GM23338 (cell line): Measurements from ENCODE around the gene MAPT. TPM values are rescaled to one million over a fixed set of nuclear protein-coding genes. Genes with fewer than 3 reads are reported as not detected.

Experiments
- ATAC-seq: fragments of 200-7000 bp; cut with Tn5 transposase; 3 replicates; pipeline ENCODE4 v1.9.1; 2020
- DNase-seq: peaks from one replicate; pipeline ENCODE4 v3.0.0-alpha.2; 2015; ENCODE audit warnings: low spot score
- H2AFZ ChIP-seq: fragments of 200-600 bp; sonication (generic); 2 replicates; pipeline ENCODE4 v1.8.0; 2016; ENCODE audit warnings: antibody characterized with exemption, mild to moderate bottlenecking, moderate library complexity
- H3F3A ChIP-seq: fragments of 200-600 bp; sonication (generic); replicated peaks from 2 replicates; pipeline ENCODE4 v1.8.0; 2017; ENCODE audit warnings: antibody characterized with exemption, mixed run types, low read depth
- H3K27ac ChIP-seq: fragments of 200-600 bp; sonication (generic); 2 replicates; pipeline ENCODE4 v1.6.1; 2016; ENCODE audit warnings: low read depth
- H3K27me3 ChIP-seq: fragments of 200-600 bp; sonication (generic); 2 replicates; pipeline ENCODE4 v1.8.0; 2016; ENCODE audit warnings: mild to moderate bottlenecking, mixed run types, moderate library complexity; ENCODE audit not compliant: insufficient read depth
- H3K36me3 ChIP-seq: fragments of 200-600 bp; sonication (generic); 2 replicates; pipeline ENCODE4 v1.8.0; 2016; ENCODE audit warnings: mild to moderate bottlenecking; ENCODE audit not compliant: insufficient read depth
- H3K4me1 ChIP-seq: fragments of 200-600 bp; sonication (generic); 2 replicates; pipeline ENCODE4 v1.8.0; 2016; ENCODE audit warnings: mild to moderate bottlenecking, moderate library complexity; ENCODE audit not compliant: insufficient read depth
- H3K4me2 ChIP-seq: fragments of 200-600 bp; sonication (generic); 2 replicates; pipeline ENCODE4 v1.7.1; 2017; ENCODE audit warnings: mixed run types
- H3K4me3 ChIP-seq: fragments of 200-600 bp; sonication (generic); 2 replicates; pipeline ENCODE4 v1.6.1; 2016; ENCODE audit warnings: mixed run types
- H3K79me2 ChIP-seq: fragments of 200-600 bp; sonication (generic); replicated peaks from 2 replicates; pipeline ENCODE4 v1.8.0; 2017; ENCODE audit warnings: mild to moderate bottlenecking; ENCODE audit not compliant: insufficient read depth
- H3K9me2 ChIP-seq: fragments of 200-600 bp; sonication (generic); 2 replicates; pipeline ENCODE4 v1.8.0; 2017; ENCODE audit not compliant: insufficient read depth
- H4K20me1 ChIP-seq: fragments of 200-600 bp; sonication (generic); replicated peaks from 2 replicates; pipeline ENCODE4 v1.8.0; 2017; ENCODE audit warnings: mild to moderate bottlenecking; ENCODE audit not compliant: insufficient read depth
- H3K27ac Mint-ChIP-seq: 2 replicates; pipeline ENCODE4 v1.8.0; 2020; ENCODE audit warnings: inconsistent platforms, mild to moderate bottlenecking, moderate library complexity, mixed read lengths
- H3K27me3 Mint-ChIP-seq: 3 replicates; pipeline ENCODE4 v1.8.0; 2022; ENCODE audit warnings: low read depth, mild to moderate bottlenecking, moderate library complexity, mixed read lengths, inconsistent platforms; ENCODE audit not compliant: insufficient read depth, poor library complexity
- H3K36me3 Mint-ChIP-seq: 3 replicates; pipeline ENCODE4 v1.8.0; 2021; ENCODE audit warnings: low read depth, mild to moderate bottlenecking, inconsistent platforms, moderate library complexity, mixed read lengths
- H3K4me1 Mint-ChIP-seq: 3 replicates; pipeline ENCODE4 v1.8.0; 2020; ENCODE audit warnings: mild to moderate bottlenecking, inconsistent platforms, mixed read lengths
- H3K4me3 Mint-ChIP-seq: 3 replicates; pipeline ENCODE4 v1.8.0; 2021; ENCODE audit warnings: moderate library complexity, mild to moderate bottlenecking, inconsistent platforms, mixed read lengths
- H3K9me3 Mint-ChIP-seq: 3 replicates; pipeline ENCODE4 v1.8.0; 2020; ENCODE audit warnings: moderate library complexity, mild to moderate bottlenecking, inconsistent platforms, mixed read lengths
- EZH2phosphoT487 ChIP-seq: fragments of 200-600 bp; sonication (generic); IDR thresholded peaks from one replicate; pipeline ENCODE4 v1.8.1; 2018; ENCODE audit warnings: antibody characterized with exemption; ENCODE audit not compliant: unreplicated experiment
- JUNB ChIP-seq: IDR thresholded peaks from one replicate; pipeline ENCODE4 v1.6.1; 2016; ENCODE audit warnings: antibody characterized with exemption; ENCODE audit not compliant: unreplicated experiment
- NANOG ChIP-seq: IDR thresholded peaks from 2 replicates; pipeline ENCODE4 v1.6.1; 2016; ENCODE audit warnings: antibody characterized with exemption, borderline replicate concordance
- POLR2AphosphoS5 ChIP-seq: IDR thresholded peaks from 2 replicates; pipeline ENCODE4 v1.6.1; 2016; ENCODE audit warnings: antibody characterized with exemption, low read depth
- STAT1 ChIP-seq: IDR thresholded peaks from one replicate; pipeline ENCODE4 v1.6.1; 2016; ENCODE audit warnings: antibody characterized with exemption; ENCODE audit not compliant: unreplicated experiment
- ZNF114 ChIP-seq: fragments of 250-450 bp; sonication (Bioruptor Pico); IDR thresholded peaks from 2 replicates; pipeline ENCODE4 v1.5.0; 2020; ENCODE audit warnings: mild to moderate bottlenecking, moderate library complexity
- polyA plus RNA-seq: library from polyadenylated mRNA; unstranded; fragments of >200 nt; fragmentation: Nextera tagmentation; extraction: Ambion mirVana; gene quantifications from 2 replicates; pipeline ENCODE4 v1.2.1, GENCODE V29; 2016
- total RNA-seq: library from RNA; depleted of rRNA; stranded (reverse); fragments of >200 nt; shearing (Covaris generic); gene quantifications from 2 replicates; pipeline ENCODE4 v1.2.3, GENCODE V29; 2014
- TF ChIP-seq, protein P1 (sequence below): IDR thresholded peaks from 2 replicates; pipeline ENCODE4 v1.6.1; 2016; ENCODE audit warnings: antibody characterized with exemption
- TF ChIP-seq, protein P2 (sequence below), 2 experiments: fragments of 200-600 bp in 1 of 2; sonication (generic) in 1 of 2; conservative IDR thresholded peaks; 2 replicates each; pipeline versions ENCODE4 v1.5.1 to v1.6.1; 2016 to 2017; ENCODE audit warnings: antibody characterized with exemption in 2 of 2, low read depth in 2 of 2, mild to moderate bottlenecking in 2 of 2, moderate library complexity in 1 of 2
- TF ChIP-seq, protein P3 (sequence below): IDR thresholded peaks from one replicate; pipeline ENCODE4 v1.6.1; 2018; ENCODE audit warnings: antibody characterized with exemption; ENCODE audit not compliant: unreplicated experiment

Gene MAPT
- total and polyA plus RNA-seq, 2 experiments from 2014 or later, result 1.1 to 2.1 TPM

DNA sequence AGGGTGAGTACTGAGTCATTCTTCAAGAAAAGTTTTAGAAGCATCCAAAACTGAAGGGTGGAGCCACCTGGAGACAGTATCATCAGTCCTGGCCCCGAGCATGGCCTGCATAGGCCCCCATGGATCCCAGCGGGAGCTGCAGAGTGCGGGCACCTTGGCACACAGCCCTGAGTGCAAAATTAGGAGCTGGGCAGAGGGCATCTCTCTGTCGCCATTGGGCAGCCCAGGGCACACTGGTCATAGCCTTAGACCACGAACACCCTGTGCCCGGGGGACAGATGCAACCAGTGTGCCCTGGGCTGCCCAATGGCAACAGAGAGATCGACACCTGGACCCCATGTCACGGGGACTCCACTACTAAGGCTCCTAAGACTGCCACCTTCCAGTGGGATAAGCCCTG, 14.6 kb downstream of the MAPT start (continued):
- TF ChIP-seq, protein P1, sequence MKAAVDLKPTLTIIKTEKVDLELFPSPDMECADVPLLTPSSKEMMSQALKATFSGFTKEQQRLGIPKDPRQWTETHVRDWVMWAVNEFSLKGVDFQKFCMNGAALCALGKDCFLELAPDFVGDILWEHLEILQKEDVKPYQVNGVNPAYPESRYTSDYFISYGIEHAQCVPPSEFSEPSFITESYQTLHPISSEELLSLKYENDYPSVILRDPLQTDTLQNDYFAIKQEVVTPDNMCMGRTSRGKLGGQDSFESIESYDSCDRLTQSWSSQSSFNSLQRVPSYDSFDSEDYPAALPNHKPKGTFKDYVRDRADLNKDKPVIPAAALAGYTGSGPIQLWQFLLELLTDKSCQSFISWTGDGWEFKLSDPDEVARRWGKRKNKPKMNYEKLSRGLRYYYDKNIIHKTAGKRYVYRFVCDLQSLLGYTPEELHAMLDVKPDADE, result no peak
- TF ChIP-seq POLR2AphosphoS5, result no peak
- no peak for TF ChIP-seq JUNB
- TF ChIP-seq, protein P2, sequence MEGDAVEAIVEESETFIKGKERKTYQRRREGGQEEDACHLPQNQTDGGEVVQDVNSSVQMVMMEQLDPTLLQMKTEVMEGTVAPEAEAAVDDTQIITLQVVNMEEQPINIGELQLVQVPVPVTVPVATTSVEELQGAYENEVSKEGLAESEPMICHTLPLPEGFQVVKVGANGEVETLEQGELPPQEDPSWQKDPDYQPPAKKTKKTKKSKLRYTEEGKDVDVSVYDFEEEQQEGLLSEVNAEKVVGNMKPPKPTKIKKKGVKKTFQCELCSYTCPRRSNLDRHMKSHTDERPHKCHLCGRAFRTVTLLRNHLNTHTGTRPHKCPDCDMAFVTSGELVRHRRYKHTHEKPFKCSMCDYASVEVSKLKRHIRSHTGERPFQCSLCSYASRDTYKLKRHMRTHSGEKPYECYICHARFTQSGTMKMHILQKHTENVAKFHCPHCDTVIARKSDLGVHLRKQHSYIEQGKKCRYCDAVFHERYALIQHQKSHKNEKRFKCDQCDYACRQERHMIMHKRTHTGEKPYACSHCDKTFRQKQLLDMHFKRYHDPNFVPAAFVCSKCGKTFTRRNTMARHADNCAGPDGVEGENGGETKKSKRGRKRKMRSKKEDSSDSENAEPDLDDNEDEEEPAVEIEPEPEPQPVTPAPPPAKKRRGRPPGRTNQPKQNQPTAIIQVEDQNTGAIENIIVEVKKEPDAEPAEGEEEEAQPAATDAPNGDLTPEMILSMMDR (conservative IDR thresholded peaks at IDR 0.05; ENCODE audit: low read depth in 2 of 2), result no peak
- TF ChIP-seq ZNF114 (CRISPR knock-in tag), result no peak

DNA sequence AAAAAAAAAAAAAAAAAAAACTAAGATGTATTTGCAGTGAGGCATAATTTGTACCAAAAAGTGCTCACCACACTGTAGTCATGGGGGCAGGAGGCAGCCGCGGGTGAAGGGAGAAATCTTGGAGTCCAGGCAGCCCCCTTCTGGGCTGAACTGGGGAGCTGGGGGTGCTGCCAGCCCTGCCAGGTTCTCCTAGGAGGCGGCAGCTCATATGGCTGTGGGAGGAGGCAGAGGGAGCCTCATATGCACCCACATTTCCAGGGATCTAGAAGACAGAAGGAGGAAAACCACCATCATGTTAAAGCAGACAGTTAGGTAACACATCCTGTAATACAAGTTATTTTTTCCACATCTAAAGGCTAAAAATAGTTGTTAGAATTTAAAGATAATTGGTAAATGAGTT, 16.3 kb downstream of the MAPT start:
- no peaks in the 10 kb centered on the region for H3K9me2 ChIP-seq
- H3K4me3 Mint-ChIP-seq, result no peak overlapping the region
- no peaks in the 10 kb centered on the region for H3K27me3 ChIP-seq
- no peaks in the 10 kb centered on the region for H4K20me1 ChIP-seq
- no peak overlapping the region for H3K4me3 ChIP-seq
- peaks cover 18% of the 10 kb centered on the region for H3K4me1 Mint-ChIP-seq
- no peak overlapping the region for H3K27ac Mint-ChIP-seq
- H3K27ac ChIP-seq, result no peak overlapping the region
- no peaks in the 10 kb centered on the region for H3F3A ChIP-seq
- no peak for DNase-seq
- ATAC-seq, result no peak
- no peak for TF ChIP-seq NANOG
- TF ChIP-seq EZH2phosphoT487, result no peak
- no peak for TF ChIP-seq JUNB
- TF ChIP-seq STAT1, result no peak
- TF ChIP-seq ZNF114 (CRISPR knock-in tag), result no peak
- TF ChIP-seq, protein P3, sequence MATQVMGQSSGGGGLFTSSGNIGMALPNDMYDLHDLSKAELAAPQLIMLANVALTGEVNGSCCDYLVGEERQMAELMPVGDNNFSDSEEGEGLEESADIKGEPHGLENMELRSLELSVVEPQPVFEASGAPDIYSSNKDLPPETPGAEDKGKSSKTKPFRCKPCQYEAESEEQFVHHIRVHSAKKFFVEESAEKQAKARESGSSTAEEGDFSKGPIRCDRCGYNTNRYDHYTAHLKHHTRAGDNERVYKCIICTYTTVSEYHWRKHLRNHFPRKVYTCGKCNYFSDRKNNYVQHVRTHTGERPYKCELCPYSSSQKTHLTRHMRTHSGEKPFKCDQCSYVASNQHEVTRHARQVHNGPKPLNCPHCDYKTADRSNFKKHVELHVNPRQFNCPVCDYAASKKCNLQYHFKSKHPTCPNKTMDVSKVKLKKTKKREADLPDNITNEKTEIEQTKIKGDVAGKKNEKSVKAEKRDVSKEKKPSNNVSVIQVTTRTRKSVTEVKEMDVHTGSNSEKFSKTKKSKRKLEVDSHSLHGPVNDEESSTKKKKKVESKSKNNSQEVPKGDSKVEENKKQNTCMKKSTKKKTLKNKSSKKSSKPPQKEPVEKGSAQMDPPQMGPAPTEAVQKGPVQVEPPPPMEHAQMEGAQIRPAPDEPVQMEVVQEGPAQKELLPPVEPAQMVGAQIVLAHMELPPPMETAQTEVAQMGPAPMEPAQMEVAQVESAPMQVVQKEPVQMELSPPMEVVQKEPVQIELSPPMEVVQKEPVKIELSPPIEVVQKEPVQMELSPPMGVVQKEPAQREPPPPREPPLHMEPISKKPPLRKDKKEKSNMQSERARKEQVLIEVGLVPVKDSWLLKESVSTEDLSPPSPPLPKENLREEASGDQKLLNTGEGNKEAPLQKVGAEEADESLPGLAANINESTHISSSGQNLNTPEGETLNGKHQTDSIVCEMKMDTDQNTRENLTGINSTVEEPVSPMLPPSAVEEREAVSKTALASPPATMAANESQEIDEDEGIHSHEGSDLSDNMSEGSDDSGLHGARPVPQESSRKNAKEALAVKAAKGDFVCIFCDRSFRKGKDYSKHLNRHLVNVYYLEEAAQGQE, result no peak
- no peak overlapping the region for H2AFZ ChIP-seq
- peaks cover 16% of the 10 kb centered on the region for H3K4me1 ChIP-seq
- H3K27me3 Mint-ChIP-seq, result peaks cover 6% of the 10 kb centered on the region
- no peak overlapping the region for H3K4me2 ChIP-seq
- H3K9me3 Mint-ChIP-seq, result peaks cover 13% of the 10 kb centered on the region
- H3K79me2 ChIP-seq, result no peaks in the 10 kb centered on the region
- H3K36me3 Mint-ChIP-seq, result peaks cover 4% of the 10 kb centered on the region; the same call in 2 of the 3 replicates
- no peaks in the 10 kb centered on the region for H3K36me3 ChIP-seq
